Calu3 (cell line): ENCODE results near the gene CCSER1. TPM values are rescaled to one million over a fixed set of nuclear protein-coding genes. Genes with fewer than 3 reads are reported as not detected.

Source experiments
- BruUV-seq: library from RNA; stranded (reverse); fragments of 400-500 nt; replicated peaks from 2 replicates; lab custom pipeline; 2021; lab: Mats Ljungman, UMichigan
- CTCF ChIA-PET: fragments of 300-600 bp; sonication (Branson Sonifier 250); formaldehyde crosslinking; loops from one replicate; lab custom pipeline; 2022; ENCODE audit warnings: antibody characterized with exemption; lab: Charles Lee
- DNase-seq: peaks from one replicate; pipeline ENCODE4 v3.0.0; 2022
- H3K27ac Mint-ChIP-seq: one replicate; pipeline ENCODE4 v1.8.0; 2022; ENCODE audit warnings: mixed read lengths; ENCODE audit not compliant: unreplicated experiment
- H3K27me3 Mint-ChIP-seq: one replicate; pipeline ENCODE4 v1.8.0; 2022; ENCODE audit warnings: mixed read lengths; ENCODE audit not compliant: unreplicated experiment
- H3K36me3 Mint-ChIP-seq: one replicate; pipeline ENCODE4 v1.8.0; 2022; ENCODE audit warnings: mild to moderate bottlenecking, moderate library complexity, mixed read lengths; ENCODE audit not compliant: insufficient read depth, unreplicated experiment
- H3K4me1 Mint-ChIP-seq: one replicate; pipeline ENCODE4 v1.8.0; 2022; ENCODE audit warnings: mild to moderate bottlenecking, low read depth, mixed read lengths; ENCODE audit not compliant: unreplicated experiment
- H3K4me3 Mint-ChIP-seq: one replicate; pipeline ENCODE4 v1.8.0; 2022; ENCODE audit warnings: mild to moderate bottlenecking, low read depth, moderate library complexity, mixed read lengths; ENCODE audit not compliant: unreplicated experiment
- H3K9me3 Mint-ChIP-seq: one replicate; pipeline ENCODE4 v1.8.0; 2022; ENCODE audit warnings: low read depth, mixed read lengths; ENCODE audit not compliant: unreplicated experiment
- CTCF ChIP-seq: fragments of 200-600 bp; IDR thresholded peaks from one replicate; pipeline ENCODE4 v1.8.0; 2022; ENCODE audit warnings: antibody characterized with exemption; ENCODE audit not compliant: unreplicated experiment
- intact Hi-C: fragments of 100-400 bp; cut with micrococcal nuclease; formaldehyde crosslinking; loops from one replicate; pipeline ENCODE4 v1.10.0; 2022; ENCODE audit not compliant: unreplicated experiment
- total RNA-seq: library from RNA; stranded (reverse); gene quantifications from 2 replicates; pipeline ENCODE4 v1.2.3, GENCODE V29; 2022

Gene CCSER1
- total RNA-seq, 1 experiment from 2014 or later: 6.2 TPM

GRCh38 chr4:90444904-90445303, 317.7 kb downstream of the CCSER1 start:
- no peaks in the 10 kb centered on the region for H3K9me3 Mint-ChIP-seq
- peak overlapping the region; percentile 60 for H3K27ac Mint-ChIP-seq
- no peak for TF ChIP-seq CTCF
- H3K36me3 Mint-ChIP-seq: no peaks in the 10 kb centered on the region
- H3K4me3 Mint-ChIP-seq: peak overlapping the region; percentile 33
- BruUV-seq: no TSS peak
- DNase-seq: no peak
- H3K27me3 Mint-ChIP-seq: no peaks in the 10 kb centered on the region
- intact Hi-C loops: loop anchor here (10.0 kb wide), 1 partner anchor 100 kb away; no protein-coding TSS in a partner anchor
- peaks cover 28% of the 10 kb centered on the region for H3K4me1 Mint-ChIP-seq
- CTCF ChIA-PET: no interaction called here

GRCh38 chr4:90445380-90445779, 318.2 kb downstream of the CCSER1 start:
- peak overlapping the region; percentile 33 for H3K4me3 Mint-ChIP-seq
- BruUV-seq: no TSS peak
- CTCF ChIA-PET: no interaction called here

GRCh38 chr4:90449626-90450025, 322.4 kb downstream of the CCSER1 start:
- no TSS peak for BruUV-seq
- TF ChIP-seq CTCF: no peak
- CTCF ChIA-PET: no interaction called here

More at GRCh38 chr4:90445380-90445779, 318.2 kb downstream of the CCSER1 start:
- TF ChIP-seq CTCF: no peak
- Mint-ChIP-seq H3K9me3 (no peaks in the 10 kb centered on the region), H3K4me1 (peaks cover 28% of the 10 kb centered on the region), H3K27ac (peak overlapping the region; percentile 60), H3K27me3 (no peaks in the 10 kb centered on the region), H3K36me3 (no peaks in the 10 kb centered on the region)
- DNase-seq: no peak
- intact Hi-C loops: loop anchor here (10.0 kb wide), 1 partner anchor 99 kb away; no protein-coding TSS in a partner anchor

GRCh38 chr4:90456891-90457290, 329.7 kb downstream of the CCSER1 start:
- no TSS peak for BruUV-seq
- TF ChIP-seq CTCF: no peak
- no peak for DNase-seq
- peaks cover 2% of the 10 kb centered on the region for H3K9me3 Mint-ChIP-seq
- no peaks in the 10 kb centered on the region for H3K36me3 Mint-ChIP-seq
- no peak overlapping the region for H3K4me3 Mint-ChIP-seq
- CTCF ChIA-PET: interaction anchor here (1.0 kb wide), 1 partner anchor 18 kb away, joined by 3 read pairs; no protein-coding TSS in a partner anchor
- H3K27ac Mint-ChIP-seq: no peak overlapping the region
- no peaks in the 10 kb centered on the region for H3K27me3 Mint-ChIP-seq
- intact Hi-C loops: no loop called here
- H3K4me1 Mint-ChIP-seq: no peaks in the 10 kb centered on the region

More at GRCh38 chr4:90449626-90450025, 322.4 kb downstream of the CCSER1 start:
- no peak for DNase-seq
- Mint-ChIP-seq H3K27me3 (no peaks in the 10 kb centered on the region), H3K4me3 (no peak overlapping the region), H3K9me3 (no peaks in the 10 kb centered on the region), H3K27ac (no peak overlapping the region), H3K36me3 (no peaks in the 10 kb centered on the region), H3K4me1 (peaks cover 9% of the 10 kb centered on the region)
- intact Hi-C loops: loop anchor here (10.0 kb wide), 1 partner anchor 95 kb away; no protein-coding TSS in a partner anchor
